Smooth muscle cell (in vitro differentiated cells): Measurements from ENCODE around the gene GORASP2. TPM values are rescaled to one million over a fixed set of nuclear protein-coding genes. Genes with fewer than 3 reads are reported as not detected.

ENCODE experiments used
- DNase-seq: peaks from one replicate; lab custom pipeline; 2025; ENCODE audit not compliant: unreplicated experiment; lab: John Stamatoyannopoulos, UW
- H2AFZ ChIP-seq: fragments of 200-600 bp; sonication (generic); 2 replicates; pipeline ENCODE4 v1.6.0; 2016; ENCODE audit warnings: antibody characterized with exemption, low read depth, mild to moderate bottlenecking
- H3F3A ChIP-seq: fragments of 200-600 bp; sonication (generic); 2 replicates; pipeline ENCODE4 v1.6.0; 2017; ENCODE audit warnings: antibody characterized with exemption, low read depth
- H3K27ac ChIP-seq: fragments of 200-600 bp; sonication (generic); 2 replicates; pipeline ENCODE4 v1.5.1; 2016; ENCODE audit warnings: low read depth, mild to moderate bottlenecking
- H3K27me3 ChIP-seq: fragments of 200-600 bp; sonication (generic); 2 replicates; pipeline ENCODE4 v1.6.1; 2016; ENCODE audit warnings: low read depth, mild to moderate bottlenecking
- H3K36me3 ChIP-seq: fragments of 200-600 bp; sonication (generic); 2 replicates; pipeline ENCODE4 v1.5.1; 2016; ENCODE audit warnings: low read depth
- H3K4me1 ChIP-seq: fragments of 200-600 bp; sonication (generic); 2 replicates; pipeline ENCODE4 v1.5.1; 2016; ENCODE audit warnings: low read depth
- H3K4me2 ChIP-seq: fragments of 200-600 bp; sonication (generic); 2 replicates; pipeline ENCODE4 v1.6.0; 2016; ENCODE audit warnings: mild to moderate bottlenecking
- H3K4me3 ChIP-seq: fragments of 200-600 bp; sonication (generic); 2 replicates; pipeline ENCODE4 v1.5.1; 2016; ENCODE audit warnings: mild to moderate bottlenecking
- H3K79me2 ChIP-seq: fragments of 200-600 bp; sonication (generic); 2 replicates; pipeline ENCODE4 v1.6.0; 2016; ENCODE audit warnings: low read depth, mild to moderate bottlenecking
- H3K9ac ChIP-seq: fragments of 200-600 bp; sonication (generic); 2 replicates; pipeline ENCODE4 v1.6.0; 2016; ENCODE audit warnings: low read depth
- H3K9me3 ChIP-seq: fragments of 200-600 bp; sonication (generic); replicated peaks from 2 replicates; pipeline ENCODE4 v1.5.1; 2016; ENCODE audit warnings: low read depth
- H4K20me1 ChIP-seq: fragments of 200-600 bp; sonication (generic); 2 replicates; pipeline ENCODE4 v1.6.0; 2016; ENCODE audit warnings: low read depth
- WGBS: methylation state at CpG from one replicate; pipeline ENCODE4 v1.1.7; 2016; ENCODE audit warnings: low lambda C conversion rate; 5-methylcytosine and 5-hydroxymethylcytosine counted together
- polyA plus RNA-seq: library from polyadenylated mRNA; unstranded; fragments of >200 nt; fragmentation: Nextera tagmentation; extraction: Ambion mirVana; gene quantifications from 2 replicates; pipeline ENCODE4 v1.2.1, GENCODE V29; 2016
- total RNA-seq: library from RNA; depleted of rRNA; stranded (reverse); fragments of >200 nt; gene quantifications from 2 replicates; pipeline ENCODE4 v1.2.3, GENCODE V29; 2014
- TF ChIP-seq, protein P1 (sequence below): fragments of 200-600 bp; sonication (generic); IDR thresholded peaks from 2 replicates; pipeline ENCODE4 v1.5.1; 2017; ENCODE audit warnings: borderline replicate concordance, mild to moderate bottlenecking, antibody characterized with exemption; ENCODE audit not compliant: insufficient read depth, poor library complexity, severe bottlenecking

Gene GORASP2
- total and polyA plus RNA-seq, 2 experiments from 2014 or later: 66.2 to 123 TPM

DNA sequence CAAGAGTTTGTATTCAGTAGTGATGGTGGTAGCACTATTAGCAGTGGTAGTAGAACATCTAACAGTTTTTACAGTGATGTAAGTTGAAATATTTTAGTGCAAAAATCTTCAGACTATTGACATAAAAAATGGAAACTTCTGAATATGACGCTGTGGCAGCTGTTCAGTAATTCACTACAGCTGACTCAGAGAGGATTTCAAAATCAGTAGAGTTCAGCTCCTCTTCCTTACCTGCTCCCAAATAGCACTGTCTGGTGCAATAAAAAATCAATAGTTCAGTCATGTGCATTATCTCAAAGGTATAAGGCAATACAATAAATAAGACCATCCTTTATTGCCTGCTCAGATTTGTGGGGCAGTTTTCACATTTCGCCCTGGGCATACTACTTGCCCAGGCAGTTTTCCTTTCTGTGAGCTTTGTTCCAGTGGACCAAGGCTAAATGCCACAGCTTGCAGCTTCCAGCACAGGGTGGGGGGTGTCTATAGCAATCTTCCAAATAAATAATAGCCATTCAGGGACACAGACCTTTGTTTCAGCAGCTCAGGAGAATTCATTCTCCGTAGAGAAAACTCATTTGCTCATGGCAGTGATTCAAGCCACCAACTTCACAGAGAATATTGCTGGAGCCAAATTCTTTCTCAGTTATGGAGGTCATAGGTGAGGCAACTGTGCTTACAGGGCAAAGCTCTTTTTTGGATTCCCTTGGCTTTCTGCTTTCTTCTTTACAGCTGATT lies 33.9 kb upstream of the GORASP2 start:
- no peak overlapping the region for H3K27ac ChIP-seq
- H3K4me3 ChIP-seq: no peak overlapping the region
- no peaks in the 10 kb centered on the region for H3K36me3 ChIP-seq
- H3K9me3 ChIP-seq: no peaks in the 10 kb centered on the region
- H3K79me2 ChIP-seq: no peaks in the 10 kb centered on the region
- DNase-seq: no peak
- no peaks in the 10 kb centered on the region for H3K4me1 ChIP-seq
- H2AFZ ChIP-seq: no peak overlapping the region
- H3K4me2 ChIP-seq: no peak overlapping the region
- 86% methylated on average over 3 of the region's 3 CpGs for WGBS
- TF ChIP-seq, protein P1, sequence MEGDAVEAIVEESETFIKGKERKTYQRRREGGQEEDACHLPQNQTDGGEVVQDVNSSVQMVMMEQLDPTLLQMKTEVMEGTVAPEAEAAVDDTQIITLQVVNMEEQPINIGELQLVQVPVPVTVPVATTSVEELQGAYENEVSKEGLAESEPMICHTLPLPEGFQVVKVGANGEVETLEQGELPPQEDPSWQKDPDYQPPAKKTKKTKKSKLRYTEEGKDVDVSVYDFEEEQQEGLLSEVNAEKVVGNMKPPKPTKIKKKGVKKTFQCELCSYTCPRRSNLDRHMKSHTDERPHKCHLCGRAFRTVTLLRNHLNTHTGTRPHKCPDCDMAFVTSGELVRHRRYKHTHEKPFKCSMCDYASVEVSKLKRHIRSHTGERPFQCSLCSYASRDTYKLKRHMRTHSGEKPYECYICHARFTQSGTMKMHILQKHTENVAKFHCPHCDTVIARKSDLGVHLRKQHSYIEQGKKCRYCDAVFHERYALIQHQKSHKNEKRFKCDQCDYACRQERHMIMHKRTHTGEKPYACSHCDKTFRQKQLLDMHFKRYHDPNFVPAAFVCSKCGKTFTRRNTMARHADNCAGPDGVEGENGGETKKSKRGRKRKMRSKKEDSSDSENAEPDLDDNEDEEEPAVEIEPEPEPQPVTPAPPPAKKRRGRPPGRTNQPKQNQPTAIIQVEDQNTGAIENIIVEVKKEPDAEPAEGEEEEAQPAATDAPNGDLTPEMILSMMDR: no peak
- H3K27me3 ChIP-seq: no peaks in the 10 kb centered on the region
- H3K9ac ChIP-seq: no peak overlapping the region
- H3F3A ChIP-seq: no peaks in the 10 kb centered on the region
- no peaks in the 10 kb centered on the region for H4K20me1 ChIP-seq

DNA sequence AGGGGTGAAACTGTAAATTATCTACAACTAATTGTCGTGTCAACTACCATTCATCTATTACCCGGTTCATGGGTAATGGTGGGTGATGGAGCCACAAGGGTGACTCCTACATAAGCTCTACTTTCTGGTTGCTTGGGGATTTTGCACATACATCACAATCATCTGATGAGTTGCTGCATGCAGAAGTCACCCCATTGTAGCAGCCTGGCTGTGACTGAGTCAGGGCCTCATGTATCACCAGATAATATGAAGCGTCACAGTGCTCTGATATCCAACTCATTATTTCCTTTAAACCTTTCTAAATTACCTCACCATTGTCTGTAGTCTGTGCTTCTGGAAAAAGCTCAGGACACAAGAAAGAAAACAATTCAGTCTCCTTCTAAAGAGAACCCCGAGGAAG lies 32.4 kb upstream of the GORASP2 start:
- no peaks in the 10 kb centered on the region for H3K79me2 ChIP-seq
- H2AFZ ChIP-seq: no peak overlapping the region
- no peaks in the 10 kb centered on the region for H4K20me1 ChIP-seq
- H3K4me3 ChIP-seq: no peak overlapping the region
- no peaks in the 10 kb centered on the region for H3F3A ChIP-seq
- TF ChIP-seq, protein P1: no peak
- no peaks in the 10 kb centered on the region for H3K4me1 ChIP-seq
- H3K27ac ChIP-seq: no peak overlapping the region
- H3K36me3 ChIP-seq: no peaks in the 10 kb centered on the region
- H3K4me2 ChIP-seq: no peak overlapping the region
- no peaks in the 10 kb centered on the region for H3K9me3 ChIP-seq
- no peak for DNase-seq
- 84% methylated on average over 4 of the region's 4 CpGs for WGBS
- no peaks in the 10 kb centered on the region for H3K27me3 ChIP-seq
- H3K9ac ChIP-seq: no peak overlapping the region

DNA sequence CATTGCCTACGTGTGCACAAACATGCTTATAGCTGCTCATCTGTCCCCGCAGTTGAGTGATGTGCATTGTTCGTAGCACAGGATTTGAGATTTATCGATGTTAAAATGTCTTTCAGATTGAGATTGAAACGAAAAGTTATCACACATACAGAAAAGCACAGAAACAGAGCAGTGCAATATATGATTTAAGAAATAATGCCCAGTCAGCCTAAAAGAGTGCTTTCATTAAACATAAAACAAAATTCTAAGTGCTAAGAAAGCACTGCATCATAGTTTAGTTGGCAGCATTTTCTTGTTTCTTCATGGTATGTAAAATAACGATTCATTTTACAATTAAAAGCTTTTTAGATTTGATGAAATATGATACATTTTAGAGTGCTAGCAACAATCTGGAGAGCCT lies 31.9 kb upstream of the GORASP2 start:
- no peaks in the 10 kb centered on the region for H3K4me1 ChIP-seq
- no peak overlapping the region for H2AFZ ChIP-seq
- TF ChIP-seq, protein P1: no peak
- H3K4me2 ChIP-seq: no peak overlapping the region
- no peaks in the 10 kb centered on the region for H3K27me3 ChIP-seq
- no peak for DNase-seq
- no peaks in the 10 kb centered on the region for H3F3A ChIP-seq
- H3K9me3 ChIP-seq: no peaks in the 10 kb centered on the region
- H3K79me2 ChIP-seq: no peaks in the 10 kb centered on the region
- H3K27ac ChIP-seq: no peak overlapping the region
- H3K36me3 ChIP-seq: no peaks in the 10 kb centered on the region
- WGBS: 93% methylated on average over 6 of the region's 6 CpGs
- no peaks in the 10 kb centered on the region for H4K20me1 ChIP-seq
- H3K9ac ChIP-seq: no peak overlapping the region
- no peak overlapping the region for H3K4me3 ChIP-seq

DNA sequence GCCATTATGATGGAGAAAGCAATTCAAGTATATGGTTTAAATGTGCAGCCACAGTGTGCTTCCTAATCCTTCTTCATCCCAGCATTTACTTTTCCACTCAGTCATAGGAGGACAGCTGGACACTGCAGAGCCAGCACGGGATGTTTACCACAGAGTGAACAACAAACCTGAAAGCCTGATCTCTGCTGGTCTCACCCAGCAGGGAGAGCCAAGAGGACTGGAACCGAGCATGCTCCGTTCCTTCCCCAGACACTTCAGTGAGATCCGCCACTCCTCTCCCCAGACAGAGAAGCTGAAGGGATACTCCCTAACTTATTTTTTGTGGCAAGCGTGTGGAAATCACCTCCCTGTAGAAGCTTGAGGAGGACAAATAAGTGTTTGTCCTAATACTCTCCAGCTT lies 23.2 kb upstream of the GORASP2 start:
- Histone ChIP-seq H3K27me3 (no peaks in the 10 kb centered on the region), H3K36me3 (no peaks in the 10 kb centered on the region), H3F3A (no peaks in the 10 kb centered on the region), H3K4me1 (peaks cover 11% of the 10 kb centered on the region), H3K9ac (no peak overlapping the region), H3K4me2 (no peak overlapping the region), H3K9me3 (peaks cover 7% of the 10 kb centered on the region), H3K4me3 (no peak overlapping the region), H4K20me1 (no peaks in the 10 kb centered on the region), H3K79me2 (no peaks in the 10 kb centered on the region), H2AFZ (no peak overlapping the region), H3K27ac (no peak overlapping the region)
- TF ChIP-seq, protein P1: no peak
- 68% methylated on average over 5 of the region's 5 CpGs for WGBS
- no peak for DNase-seq
